GM19239 (cell line): ENCODE measurements around the gene PARP3.
A peak's percentile ranks its signal among the peaks of the same experiment; 100 is the strongest.

ENCODE experiments used
- DNase-seq: peaks from one replicate; pipeline ENCODE4 v3.0.0; 2011; ENCODE audit warnings: low spot score; ENCODE audit not compliant: insufficient read length
- FAIRE-seq: peaks from 2 replicates; lab custom pipeline; 2011; peaks lifted over from hg19 to GRCh38; lab: Jason Lieb, UNC

Gene PARP3

DNA sequence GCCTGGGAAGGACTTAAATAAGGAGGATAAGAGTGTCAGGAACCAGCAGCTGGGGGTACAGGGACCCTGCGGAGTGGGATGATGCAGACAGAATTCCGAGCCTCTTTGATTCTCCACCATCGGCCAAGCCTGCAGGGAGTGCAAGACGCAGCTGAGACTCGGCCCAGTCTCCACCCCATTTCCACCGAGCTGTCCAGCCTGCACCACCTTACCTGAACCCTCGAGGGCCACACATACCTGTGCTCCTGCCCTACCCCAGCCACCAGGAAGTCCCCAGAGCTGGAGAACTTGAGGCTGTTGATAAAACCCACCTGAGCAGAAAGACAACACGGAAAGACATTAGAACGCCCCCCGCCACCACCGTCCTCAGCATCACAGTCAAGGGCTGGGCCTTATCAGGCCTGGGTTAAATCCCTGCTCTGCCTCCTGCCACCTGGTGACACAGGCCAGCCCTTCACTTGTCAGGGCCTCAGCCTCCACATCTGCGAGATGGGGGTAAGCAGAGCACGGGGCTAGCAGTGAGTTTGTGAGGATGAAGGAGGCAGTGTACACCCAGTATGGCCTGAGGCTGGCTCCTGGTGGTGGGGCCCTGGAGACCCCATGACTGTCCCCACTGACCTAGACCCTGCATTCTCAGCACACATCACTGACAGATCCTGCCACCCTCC is 8.6 kb upstream of the PARP3 start:
- FAIRE-seq (no peak), DNase-seq (no peak)

DNA sequence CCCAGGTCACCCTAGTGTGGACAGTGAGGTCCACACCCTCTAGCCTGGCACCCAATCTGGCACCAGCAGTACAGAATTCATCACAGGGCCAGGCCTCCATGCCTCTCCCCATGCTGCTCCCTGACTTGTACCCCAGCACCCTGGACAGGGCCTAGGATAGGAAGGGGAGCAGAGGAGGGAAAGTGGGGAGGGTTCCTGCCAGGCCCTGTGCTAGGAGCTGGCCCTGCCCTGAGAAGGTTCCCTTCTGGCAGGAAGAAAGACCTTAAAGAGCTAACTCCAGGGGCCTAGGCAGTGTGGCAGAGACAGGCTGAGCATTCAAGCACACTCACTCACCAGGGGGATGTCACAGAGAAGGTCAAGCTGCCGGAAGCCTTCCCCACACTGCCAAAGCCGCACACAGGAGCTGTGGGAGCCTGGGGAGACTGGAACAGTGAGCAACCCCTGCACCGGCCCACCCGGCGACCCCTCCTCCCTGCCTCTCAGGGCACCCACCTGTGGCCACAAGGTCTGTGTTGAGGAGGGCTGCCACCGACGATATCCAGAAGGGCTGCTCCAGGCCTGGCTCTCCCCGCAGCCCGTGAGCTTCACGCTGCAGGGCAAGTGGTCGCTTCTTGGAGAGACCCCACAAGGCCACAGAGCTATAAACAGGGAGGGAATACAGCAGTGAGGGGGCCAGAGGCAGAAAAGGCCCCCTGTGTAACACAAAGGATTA is 7.9 kb upstream of the PARP3 start:
- DNase-seq (no peak), FAIRE-seq (no peak)

DNA sequence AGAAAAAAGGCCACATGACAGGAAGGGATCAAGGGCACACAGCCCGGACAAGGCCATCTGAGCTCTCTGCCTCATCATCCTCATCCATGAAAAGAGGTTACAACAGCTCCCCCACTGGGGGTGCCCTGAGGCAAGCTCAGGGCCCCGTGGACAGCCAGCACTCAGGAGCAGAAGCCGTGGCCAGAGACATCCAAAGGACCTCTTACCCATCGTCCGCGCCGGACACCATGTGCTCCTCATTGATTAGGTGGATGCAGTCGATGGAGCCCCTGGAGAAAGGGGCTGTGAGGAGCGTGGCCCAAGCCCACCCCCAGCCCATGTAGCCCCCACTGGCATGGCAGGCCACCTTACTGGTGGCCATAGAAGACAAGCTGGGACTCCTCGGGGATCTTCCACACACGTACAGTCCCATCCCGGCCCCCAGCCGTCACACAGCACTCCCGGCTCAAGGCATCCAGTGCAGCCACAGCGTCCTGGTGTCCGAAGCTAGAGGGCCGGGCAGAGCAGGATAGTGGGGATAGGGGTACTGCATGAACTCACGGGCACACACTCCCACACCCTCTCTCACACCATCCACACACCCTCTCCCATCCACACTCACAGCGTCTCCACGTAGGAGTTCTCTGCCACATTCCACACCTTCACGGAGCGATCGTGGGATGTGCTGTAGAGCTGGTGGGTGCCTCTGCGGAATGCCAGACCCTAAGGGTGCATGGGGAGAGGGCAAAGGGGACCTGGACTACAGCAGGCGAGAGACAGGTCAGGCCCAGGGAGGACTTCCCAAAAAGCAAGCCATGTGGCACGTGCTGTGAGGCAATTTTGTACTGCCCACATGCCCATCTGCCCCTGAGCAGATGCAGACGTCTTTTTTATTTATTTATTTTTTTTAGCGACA is 6.9 kb upstream of the PARP3 start:
- FAIRE-seq (no peak), DNase-seq (no peak)

DNA sequence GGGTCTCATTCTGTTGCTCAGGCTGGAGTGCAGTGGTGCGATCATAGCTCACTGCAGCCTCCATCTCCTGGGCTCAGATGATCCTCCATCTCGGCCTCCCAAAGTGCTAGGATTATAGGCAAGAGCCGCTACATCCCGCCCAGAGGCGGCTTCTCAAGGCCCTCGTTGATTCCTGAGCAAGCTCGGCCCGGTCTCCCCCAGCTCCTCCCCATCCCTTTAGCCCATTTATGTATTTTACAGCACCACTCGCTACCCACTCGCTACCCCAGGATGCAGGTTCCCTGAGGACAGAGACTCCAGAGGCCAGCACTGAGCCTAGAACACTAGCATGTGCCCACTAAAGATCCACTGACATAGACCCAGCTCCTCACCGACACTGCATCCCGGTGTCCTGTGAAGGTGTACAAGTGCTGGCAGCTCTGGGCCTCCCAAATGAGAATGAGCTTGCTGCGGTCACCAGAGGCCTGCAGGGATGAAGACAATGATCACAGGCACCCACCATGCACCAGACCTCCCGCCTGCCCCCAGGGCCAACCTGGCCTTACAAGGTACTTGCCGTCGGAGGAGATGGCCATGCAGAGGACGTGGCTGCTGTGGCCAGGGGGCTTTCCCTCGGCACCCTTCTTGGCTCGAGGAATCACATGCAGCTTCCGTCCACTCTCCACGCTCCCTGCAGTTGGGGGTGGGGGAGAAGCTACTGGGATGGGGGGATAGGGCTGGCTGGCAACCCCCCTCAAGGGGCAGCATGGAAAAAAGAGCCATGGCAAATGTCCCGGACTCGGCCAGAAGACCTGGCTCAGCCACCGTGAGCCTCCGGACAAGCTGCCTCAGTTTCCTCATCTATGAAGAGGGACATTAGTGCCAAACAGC is 6.0 kb upstream of the PARP3 start:
- FAIRE-seq (no peak), DNase-seq (no peak)

DNA sequence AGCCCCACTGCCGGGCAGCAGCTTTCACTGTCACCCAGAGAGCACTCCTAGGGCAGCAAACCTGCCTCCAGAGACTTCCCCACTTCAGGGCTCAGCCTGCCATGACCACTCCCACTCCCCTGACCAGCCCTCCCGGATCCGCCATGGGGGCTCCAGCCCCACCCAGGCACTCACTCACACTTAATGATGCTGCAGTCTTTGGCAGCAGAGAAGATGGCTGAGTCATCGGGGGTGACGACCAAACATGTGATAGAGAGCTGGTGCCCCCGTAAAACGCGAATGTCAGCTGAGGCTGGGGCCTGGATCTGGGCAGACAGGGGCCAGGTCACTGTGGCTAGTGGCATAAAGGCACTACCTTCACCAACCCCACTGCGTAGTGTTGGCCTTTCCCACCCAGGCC is 5.1 kb upstream of the PARP3 start:
- FAIRE-seq: no peak
- DNase-seq: no peak

DNA sequence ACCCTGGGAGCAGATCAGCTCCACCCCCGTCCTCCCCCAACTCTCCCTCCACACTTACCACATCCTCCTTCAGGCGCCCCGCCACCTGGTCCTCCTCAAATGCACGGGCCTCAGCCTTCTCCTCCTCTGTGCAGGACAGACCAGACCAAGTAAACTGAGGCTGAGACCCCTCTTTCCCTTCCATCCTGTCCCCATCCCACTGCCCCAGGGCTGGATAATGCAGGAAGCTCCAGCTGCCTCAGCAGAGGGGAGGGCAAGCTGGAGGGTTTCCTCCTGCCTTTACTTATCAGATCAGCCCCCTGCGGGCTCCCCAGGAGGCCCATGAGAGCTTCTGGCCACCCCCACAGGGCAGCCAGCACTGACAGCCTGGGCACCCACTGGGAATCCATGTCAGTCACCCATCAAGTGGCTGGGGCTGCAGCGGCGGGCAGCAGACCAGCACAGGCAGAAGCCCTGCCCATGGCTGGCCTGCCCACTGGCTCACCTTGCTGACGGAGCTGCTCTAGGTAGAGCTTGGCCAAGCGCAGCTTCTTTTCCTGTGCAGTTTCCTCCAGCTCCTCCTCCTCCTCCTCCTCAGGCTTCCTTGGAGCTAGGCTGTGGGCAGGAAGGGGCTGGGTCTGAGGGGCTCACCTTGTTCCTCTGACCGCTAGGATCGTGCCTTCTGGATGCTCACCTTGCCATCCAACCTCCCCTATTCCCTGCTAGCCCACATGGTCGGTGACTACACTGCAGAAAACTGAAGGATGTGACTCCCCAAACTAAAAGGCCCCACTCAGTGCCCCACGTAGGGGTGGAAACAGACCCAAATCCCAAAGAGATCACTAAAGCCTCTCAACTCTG is 4.3 kb upstream of the PARP3 start:
- FAIRE-seq: no peak
- no peak for DNase-seq

DNA sequence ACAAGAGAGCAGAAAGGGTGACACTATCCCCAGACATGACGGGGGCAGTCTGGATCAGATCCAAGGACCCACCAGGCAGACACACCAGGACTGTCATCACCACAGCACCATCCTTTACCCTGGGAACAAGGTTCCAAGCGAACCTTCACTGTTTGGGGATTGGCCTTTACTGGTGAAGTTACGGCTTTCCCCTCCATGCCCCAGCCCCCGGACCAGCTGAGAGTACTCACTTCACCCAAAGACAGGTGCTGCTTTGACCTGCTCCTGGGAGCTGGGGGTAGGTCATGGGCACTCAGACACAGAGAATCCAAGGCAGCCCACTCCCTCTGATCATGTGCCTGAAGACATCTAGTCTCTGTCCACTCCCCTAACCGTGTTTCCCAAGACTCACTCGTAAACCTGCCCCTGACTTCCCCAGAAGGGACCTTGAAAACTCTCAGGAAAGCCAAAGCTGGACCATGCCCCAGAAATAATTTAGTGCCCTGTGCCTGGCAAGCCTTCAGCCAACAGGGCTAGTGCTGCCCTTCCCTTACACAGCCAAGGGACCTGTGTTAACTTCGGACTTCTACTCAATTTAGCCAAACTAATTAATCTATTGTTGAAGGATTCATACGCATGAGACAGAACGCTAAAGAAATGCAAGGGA is 3.3 kb upstream of the PARP3 start:
- FAIRE-seq (no peak), DNase-seq (no peak)

DNA sequence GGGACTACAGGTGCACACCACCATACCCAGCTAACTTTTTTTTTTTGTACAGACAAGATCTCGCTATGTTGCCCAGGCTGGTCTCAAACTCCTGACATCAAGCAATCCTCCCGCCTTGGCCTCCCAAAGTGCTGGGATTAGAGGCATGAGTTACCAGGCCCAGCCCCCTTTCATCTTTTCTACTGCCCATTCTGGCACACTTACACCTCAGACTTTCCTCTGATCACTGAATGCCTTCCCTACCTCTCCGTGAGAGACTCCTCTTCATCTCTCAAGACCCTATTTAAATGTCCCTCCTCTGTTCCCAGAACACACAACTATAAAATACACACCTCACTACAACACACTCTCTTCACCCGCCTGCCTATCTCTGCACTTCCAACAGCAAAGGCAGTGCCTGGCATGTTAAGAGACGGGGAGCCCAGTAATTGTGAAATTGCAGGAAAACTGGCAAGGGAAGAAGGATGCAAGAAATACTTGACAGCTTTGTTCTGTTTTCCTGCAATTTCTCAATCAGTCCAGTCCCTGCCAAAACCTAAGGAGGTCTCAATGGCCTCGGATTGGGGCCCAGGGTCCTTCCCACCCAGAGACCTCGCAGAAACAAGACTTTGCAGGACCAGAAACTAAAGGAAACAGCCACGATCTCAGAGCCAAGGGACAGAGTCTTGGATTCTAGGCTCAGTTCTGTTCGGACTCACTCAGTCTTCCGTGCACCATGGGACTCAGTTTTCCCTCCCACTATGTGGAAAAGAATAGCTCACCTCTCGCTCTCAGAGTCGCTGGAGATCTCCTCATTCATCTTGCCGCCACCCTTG is 1.3 kb upstream of the PARP3 start:
- peak; percentile 31 for FAIRE-seq

DNA sequence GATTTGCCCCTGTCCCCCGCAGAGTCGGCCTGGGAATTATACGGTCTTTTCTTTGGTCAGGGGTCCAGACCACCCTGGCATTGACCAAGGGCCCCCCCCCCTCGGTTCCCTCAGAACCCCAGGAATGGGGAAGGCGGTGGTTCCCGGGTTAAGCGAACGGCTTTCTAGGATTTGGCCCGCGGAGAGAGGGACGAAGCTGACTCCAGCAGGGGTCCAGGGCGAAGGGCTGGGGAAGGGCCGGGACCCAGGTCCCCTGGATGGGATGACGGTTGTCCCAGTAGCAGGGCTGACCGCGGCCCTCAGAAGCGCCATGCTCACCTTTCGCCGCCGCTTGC is 733 bp upstream of the PARP3 start:
- DNase-seq (no peak), FAIRE-seq (no peak)

More for the DNA sequence above, 1.3 kb upstream of the PARP3 start:
- DNase-seq: no peak

DNA sequence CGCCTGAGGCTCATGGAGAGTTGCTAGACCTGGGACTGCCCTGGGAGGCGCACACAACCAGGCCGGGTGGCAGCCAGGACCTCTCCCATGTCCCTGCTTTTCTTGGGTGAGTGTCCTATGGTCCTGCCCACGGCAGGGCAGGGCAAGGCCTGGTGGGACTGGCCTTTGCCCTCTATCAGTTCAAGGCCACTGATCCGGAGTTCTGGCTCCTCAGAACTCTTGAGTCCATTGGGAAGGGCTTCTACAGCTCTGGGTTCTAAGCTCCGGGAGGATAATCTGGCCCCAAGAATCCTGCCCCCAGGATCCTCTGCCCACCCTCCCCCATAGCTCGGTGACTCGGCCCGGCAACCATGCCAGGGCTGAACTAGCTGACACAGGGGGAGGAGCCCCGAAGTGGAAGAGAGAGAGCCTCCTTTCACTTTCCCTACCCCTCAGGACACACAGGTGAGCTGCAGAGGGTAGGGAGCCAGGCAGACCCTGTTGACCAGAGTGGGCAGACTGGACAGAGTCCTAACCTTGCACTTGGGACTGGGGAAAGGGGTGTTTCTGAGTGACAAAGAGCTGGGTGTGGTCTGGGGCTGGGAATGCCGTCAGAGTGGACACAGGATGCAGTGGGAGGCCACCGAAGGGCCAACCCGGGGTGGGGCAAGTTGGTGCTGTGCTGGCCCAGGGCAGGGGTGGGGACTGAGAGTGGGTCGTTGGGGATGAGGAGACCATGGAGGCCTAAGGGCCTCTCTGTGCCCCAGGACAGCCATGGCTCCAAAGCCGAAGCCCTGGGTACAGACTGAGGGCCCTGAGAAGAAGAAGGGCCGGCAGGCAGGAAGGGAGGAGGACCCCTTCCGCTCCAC is 664 bp downstream of the PARP3 start:
- FAIRE-seq (peak; percentile 82), DNase-seq (peak; percentile 96)

DNA sequence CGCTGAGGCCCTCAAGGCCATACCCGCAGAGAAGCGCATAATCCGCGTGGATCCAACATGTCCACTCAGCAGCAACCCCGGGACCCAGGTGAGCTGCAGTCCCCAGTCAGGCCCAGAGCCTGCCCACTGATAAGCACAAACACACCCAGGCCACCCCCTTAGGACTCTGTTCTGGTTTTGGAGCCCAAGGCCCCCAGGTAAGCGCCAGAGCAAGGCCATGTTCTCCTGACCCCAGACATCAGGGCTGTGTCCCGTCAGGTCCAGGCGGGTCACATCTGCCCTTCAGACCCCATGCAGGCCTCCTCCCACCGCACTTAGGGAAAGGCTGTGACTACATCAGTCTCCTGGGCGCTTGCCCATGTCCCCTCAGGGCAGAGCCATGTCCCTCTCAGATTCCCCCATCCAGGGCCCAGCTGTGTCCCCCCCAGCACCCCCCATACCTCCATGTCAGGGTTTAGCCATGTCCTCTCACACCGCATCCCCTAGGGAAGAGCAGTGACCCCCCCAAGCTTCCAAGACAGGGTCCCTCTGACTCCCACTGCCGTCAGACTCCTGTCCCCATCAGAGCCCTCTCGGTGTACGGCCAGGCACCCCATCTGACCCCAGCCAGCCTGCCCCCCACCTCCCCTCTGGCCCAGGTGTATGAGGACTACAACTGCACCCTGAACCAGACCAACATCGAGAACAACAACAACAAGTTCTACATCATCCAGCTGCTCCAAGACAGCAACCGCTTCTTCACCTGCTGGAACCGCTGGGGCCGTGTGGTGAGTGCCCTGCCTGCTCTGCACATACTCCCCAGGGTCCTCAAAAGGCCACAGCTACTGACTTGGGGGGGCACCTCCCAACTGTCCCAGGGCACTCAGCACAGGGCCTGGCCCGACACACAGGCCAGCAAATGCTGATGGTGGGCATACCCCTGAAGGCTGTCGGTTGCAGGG is 1.6 kb downstream of the PARP3 start:
- no peak for FAIRE-seq
- no peak for DNase-seq

DNA sequence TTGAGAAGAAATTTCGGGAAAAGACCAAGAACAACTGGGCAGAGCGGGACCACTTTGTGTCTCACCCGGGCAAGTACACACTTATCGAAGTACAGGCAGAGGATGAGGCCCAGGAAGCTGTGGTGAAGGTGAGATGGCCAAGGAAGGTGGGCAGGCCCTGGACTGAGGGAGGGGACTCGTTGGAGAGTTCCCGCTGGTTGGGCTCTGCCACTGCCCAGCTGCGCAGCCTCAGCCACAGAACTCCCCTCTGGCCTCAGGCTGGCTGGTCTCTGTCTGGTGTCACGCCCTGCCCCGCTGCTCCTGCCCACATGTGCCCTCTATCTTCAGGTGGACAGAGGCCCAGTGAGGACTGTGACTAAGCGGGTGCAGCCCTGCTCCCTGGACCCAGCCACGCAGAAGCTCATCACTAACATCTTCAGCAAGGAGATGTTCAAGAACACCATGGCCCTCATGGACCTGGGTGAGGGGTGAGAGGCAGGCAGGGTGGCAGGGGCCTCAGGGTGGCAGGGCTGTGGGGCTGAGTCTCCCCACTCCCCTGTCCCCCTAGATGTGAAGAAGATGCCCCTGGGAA is 2.4 kb downstream of the PARP3 start:
- no peak for FAIRE-seq
- DNase-seq: no peak

DNA sequence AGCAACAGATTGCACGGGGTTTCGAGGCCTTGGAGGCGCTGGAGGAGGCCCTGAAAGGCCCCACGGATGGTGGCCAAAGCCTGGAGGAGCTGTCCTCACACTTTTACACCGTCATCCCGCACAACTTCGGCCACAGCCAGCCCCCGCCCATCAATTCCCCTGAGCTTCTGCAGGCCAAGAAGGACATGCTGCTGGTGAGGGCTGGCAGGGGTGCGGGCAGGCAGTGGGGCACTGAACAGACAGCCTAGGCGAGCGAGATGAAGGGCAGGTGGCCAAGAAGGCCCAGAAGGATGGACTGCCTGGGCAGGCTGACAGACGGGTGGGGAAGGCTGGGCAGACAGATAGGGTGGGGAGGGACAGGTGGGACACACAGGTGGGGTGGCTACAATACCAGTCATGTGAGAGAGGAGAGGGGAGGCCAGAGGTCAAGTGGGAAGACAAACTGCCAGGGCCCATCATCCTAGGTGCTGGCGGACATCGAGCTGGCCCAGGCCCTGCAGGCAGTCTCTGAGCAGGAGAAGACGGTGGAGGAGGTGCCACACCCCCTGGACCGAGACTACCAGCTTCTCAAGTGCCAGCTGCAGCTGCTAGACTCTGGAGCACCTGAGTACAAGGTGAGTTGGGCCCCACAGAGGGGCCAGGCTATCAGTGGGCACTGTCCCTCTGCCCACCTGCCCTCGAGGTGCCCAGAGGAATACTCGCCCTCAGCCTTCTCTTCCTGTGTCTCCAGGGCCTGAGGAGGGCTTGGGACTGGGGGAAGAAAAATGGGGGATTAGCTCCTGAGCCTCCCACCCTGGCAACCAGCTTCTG is 3.1 kb downstream of the PARP3 start:
- DNase-seq (no peak), FAIRE-seq (no peak)

DNA sequence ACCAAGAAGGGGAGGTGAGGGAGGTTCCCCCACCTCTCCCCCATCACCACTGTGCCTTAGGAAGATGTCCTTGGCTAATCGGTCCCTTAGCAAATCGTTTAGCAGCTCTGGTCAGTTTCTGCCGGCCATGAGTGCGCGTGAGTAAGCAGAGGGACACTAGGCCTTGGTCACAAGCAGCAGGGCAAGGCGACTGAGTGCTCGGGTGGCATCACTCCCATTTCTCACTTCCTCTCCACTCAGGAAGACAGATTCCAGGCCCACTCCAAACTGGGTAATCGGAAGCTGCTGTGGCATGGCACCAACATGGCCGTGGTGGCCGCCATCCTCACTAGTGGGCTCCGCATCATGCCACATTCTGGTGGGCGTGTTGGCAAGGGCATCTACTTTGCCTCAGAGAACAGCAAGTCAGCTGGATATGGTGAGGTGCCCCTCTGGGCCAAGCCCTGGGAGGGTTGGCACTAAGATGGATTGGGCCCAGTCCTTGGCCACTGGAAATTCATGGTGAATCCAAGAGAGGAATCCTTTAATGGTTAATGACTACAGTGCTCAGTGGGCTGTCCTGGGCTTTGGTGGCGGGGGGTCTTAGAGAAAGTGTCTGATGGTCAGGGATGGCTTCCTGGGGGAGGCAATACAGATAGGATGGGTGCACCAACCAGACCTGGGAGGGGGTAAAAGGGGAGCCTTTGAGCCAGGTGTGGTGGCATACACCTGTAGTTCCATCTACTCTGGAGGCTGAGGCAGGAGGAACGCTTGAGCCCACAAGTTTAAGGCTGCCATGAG is 4.0 kb downstream of the PARP3 start:
- no peak for FAIRE-seq

More for the DNA sequence above, 4.0 kb downstream of the PARP3 start:
- no peak for DNase-seq
